HG03565 (cell line): Measurements from ENCODE around the gene BHLHA15.
"Not testable (repeated sequence)": the region's sequence is repeated elsewhere in the genome, so short reads cannot be mapped to it uniquely, and the experiment has no call there.

Experiments
- ATAC-seq: cut with Tn5 transposase; IDR thresholded peaks from one replicate; pipeline ENCODE4 v1.9.1; 2021; ENCODE audit warnings: mild to moderate bottlenecking, moderate library complexity; ENCODE audit not compliant: unreplicated experiment

BHLHA15 gene

DNA sequence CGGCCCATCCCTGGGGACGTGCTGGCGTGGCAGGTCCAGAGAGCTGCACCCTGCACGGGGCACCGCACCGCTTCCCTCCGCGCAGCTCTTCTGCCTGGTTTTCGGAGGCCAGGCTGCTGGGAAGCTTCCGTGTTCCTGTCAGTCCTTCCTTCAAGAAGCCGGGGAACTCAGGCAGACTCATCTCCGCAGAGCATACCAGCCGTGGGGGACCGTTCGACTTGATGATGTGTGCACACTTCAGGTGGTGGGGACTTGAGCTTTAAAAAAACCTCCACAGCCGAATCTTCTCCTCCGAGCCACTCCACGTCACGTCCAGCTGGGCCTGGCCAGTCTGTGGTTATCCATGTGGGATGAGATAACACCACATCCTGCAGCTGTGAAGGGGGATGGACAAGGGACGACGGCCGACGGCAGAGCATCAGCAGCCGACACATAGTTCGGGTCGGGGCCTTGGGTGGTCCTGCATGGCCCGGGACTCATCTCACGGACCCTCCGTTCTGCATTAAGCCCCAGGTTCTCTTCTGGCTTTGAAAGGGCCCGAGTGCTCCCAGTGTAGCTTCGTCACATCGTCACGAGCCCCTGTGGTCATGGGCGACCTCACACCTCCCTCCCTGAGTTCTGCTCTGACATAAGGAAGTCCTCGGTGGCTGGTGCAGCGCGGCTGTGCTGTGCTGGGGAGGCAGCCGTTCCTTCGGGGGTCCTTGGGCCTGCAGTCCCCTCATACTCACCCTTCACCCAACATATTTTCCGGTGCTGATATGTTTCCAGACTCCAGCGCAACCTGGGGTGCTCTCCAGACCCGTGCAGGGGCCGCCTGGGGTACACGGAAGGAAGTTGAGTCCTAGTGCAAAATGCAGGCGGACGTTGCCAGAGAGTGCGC, 4.5 kb upstream of the BHLHA15 start:
- no peak for ATAC-seq

DNA sequence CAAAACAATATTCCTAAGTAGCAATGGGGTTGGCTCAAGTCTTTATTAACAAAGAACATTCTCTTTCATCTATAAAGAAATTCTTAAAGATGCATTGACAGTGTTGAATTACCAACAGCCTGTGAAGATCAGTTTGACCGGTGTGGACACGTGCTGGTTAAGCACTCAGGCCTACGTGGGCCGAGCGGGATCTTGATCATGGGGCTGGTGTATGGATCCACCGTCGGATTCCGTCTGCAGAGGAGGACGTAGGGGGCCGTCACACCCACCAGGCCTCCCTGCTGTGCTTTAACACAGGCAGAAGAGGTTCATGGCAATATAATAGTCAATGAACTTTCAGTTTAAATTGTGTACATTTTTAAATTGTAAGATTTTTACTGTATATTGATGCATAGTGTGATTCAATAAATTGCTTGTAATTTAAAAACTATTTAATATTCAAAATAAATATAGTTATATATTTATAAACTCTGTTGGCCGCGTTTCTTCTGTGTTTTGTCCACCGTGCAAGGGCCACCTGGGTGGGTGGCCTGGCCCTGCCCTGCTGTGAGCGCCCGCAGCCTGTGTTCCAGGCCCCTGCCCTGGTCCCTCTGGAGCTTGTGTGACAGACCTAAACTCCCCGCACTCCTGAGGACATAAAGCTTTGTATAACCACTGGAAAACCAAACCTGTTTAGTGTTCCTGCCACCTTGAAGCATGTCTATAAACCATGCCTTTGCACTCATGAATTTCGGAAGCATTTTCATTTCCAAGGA, 1.9 kb upstream of the BHLHA15 start:
- no peak for ATAC-seq

DNA sequence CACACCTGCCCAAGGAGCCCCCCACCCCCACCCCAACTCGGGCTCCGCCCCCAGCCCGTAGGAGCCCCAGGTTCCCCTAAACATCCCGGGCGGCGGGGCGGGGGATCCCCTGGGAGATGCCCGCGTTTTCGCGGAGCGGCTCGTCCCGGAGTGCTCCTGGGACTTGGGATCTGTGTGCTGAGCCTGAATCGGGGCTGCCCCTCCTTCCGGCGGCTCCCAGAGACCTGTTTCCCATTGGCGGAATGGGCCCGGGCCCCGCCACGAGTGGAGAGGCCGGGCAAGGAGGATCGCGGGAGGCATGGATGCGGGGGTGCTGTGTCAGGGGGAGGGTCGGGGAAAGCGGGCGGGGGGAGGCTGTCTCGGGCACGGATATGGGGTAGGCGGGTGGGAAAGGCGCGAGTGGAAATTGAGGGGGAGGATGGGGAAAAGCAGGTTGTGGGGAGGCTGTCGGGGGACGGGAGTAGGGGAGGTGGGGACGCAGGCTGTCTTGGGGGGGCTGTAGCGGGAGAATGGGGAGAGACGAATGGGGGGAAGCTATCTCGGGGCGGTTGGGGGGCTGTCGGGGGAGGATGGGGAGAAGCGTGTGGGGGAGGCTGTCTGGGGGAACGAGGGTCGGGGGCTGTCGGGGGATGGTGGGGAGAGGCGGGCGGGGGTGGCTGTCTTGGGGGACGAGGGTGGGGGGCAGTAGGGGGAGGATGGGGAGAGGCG, 572 bp upstream of the BHLHA15 start:
- ATAC-seq, result no peak

DNA sequence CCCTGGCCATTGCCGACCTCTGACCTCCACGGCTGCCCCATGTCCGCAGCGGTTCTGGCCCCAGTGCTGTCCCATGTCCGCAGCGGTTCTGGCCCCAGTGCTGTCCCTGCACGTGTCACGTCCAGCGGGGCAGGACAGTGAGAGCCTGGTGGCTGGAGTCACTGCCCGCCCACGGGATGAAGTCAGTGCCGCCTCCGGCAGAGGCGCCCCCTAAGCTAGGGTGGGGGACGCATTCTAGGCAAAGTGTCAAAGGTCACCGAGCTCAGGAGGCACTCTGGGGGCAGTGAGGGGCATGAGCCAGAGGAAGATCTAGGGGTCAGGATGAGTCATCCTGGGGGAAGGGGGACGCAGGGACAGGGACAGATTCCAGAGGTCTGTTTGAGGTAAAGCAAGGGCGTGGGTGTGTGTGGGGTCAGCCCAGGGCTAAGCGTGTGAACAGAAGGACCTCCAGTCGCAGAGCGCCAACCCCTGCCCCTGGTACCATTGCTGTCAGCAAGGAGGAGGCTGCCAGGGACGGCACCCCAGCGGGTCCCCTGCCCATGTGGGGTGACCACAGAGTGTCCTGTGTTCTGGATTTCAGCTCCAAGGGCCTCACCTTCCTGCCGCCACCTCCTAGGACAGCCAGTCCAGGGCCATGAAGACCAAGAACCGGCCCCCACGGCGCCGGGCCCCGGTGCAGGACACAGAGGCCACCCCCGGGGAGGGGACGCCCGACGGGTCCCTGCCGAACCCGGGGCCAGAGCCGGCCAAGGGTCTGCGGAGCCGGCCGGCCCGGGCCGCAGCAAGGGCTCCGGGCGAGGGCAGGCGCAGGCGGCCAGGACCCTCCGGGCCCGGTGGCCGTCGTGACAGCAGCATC, 665 bp downstream of the BHLHA15 start:
- no peak for ATAC-seq

DNA sequence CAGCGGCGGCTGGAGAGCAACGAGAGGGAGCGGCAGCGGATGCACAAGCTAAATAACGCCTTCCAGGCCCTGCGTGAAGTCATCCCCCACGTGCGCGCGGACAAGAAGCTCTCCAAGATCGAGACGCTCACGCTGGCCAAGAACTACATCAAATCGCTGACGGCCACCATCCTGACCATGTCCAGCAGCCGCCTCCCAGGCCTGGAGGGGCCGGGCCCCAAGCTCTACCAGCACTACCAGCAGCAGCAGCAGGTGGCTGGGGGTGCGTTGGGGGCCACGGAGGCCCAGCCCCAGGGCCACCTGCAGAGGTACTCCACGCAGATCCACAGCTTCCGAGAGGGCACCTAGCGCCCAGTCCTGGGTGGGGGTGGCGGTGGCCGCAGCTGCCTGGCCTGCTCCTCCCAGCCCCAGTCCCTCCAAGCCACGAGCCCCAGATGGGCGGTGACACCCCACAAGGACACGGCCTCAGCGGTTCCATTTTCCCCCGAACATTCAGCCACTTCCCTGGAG, 1.3 kb downstream of the BHLHA15 start:
- no peak for ATAC-seq

DNA sequence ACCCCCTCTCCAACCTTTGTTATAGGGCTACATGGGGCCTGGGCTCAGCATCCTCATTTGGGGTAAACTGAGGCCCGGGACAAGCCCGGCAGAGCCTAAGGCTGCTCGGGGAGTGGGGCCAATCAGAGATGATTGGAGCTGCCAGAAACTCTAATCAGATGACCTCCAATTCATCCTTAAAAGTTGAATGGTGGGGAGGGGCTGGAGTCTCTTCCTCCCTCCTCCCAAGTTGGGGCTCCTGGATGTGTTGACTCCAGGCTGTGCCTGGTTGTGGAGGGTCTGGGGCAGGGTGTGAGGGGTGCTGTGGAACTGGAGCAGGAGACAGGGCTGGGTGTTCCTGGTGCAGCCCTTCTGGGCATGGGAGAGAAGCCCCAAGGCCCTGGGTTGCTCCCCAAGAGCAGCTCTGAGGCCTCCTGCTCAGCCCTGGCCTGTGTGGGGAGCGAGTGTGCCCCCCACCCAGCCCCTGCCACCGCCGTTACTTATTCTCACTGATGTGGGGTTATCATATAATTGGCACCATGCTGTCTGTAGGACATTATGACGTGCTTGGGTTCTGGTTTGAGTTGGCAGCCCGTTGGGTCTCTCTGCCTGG, 2.2 kb downstream of the BHLHA15 start:
- ATAC-seq, result no peak

DNA sequence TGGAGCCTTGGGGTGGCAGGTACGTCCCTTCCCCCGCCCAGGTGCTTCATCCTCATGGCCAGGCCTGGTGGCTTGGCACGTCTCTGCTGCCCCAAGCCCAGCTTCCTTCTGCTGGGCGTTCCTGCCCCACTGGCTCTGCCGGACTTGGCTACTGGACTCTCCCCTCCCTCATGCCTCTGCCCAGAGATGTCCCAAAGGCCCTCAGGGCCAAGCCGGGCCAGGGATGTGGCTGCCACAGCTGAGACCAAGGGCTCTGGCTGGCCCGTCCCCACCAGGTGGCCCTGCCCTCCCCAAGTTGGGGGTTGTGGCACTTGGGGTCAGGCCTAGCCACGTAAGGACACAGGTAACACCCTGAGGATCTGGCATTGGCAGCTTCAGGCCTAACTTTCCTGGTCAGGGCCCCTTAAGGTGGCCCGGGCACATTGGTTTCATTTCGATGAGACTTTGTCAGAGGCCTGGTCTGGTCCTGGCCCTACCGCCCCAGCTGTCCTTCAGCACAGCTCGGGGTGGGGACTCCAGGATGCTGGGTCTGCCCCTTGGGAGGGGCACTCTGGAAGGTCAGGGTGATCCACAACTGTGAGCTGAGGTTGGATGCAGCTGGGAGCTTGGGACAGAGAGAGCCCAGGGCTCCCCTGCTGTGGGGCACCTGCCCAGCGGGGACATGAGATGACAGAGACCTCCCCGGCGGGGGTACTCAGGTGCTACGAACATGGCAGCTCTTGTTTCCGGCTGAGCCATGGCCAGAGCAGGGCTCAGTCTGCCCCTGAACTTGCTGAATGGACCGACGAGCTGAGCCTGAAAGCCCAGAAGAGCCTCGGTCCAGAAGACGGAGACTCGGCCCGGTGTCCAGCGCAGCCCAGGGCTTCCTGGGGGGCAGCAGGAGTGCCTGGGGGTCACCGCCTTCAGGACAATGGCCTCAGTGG, 2.9 kb downstream of the BHLHA15 start:
- no peak for ATAC-seq

DNA sequence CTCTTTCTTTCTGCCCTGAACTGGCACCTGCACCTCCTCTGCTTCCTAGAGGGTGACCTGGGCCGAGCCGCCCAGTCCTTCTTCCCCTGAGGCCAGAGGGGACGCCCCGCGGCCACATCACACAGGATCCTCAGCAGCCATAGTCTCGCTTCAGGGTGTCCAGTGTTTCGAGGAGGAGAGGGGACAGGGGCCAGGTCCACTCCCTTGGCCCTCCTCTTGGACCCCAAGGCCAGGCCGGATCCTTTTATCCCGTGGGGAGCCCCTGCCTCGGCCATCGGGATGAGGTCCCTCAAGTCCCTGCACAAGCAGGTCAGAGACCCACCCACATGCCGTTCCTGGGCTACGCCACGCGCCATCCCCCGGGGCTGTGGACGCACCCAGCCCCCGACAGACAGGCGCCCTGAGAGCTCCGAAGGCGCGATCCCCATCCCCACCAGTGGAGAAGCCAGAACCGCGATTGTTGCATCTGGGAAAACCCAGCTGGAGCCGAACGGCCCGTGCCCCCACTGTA, 3.6 kb downstream of the BHLHA15 start:
- ATAC-seq, result no peak

DNA sequence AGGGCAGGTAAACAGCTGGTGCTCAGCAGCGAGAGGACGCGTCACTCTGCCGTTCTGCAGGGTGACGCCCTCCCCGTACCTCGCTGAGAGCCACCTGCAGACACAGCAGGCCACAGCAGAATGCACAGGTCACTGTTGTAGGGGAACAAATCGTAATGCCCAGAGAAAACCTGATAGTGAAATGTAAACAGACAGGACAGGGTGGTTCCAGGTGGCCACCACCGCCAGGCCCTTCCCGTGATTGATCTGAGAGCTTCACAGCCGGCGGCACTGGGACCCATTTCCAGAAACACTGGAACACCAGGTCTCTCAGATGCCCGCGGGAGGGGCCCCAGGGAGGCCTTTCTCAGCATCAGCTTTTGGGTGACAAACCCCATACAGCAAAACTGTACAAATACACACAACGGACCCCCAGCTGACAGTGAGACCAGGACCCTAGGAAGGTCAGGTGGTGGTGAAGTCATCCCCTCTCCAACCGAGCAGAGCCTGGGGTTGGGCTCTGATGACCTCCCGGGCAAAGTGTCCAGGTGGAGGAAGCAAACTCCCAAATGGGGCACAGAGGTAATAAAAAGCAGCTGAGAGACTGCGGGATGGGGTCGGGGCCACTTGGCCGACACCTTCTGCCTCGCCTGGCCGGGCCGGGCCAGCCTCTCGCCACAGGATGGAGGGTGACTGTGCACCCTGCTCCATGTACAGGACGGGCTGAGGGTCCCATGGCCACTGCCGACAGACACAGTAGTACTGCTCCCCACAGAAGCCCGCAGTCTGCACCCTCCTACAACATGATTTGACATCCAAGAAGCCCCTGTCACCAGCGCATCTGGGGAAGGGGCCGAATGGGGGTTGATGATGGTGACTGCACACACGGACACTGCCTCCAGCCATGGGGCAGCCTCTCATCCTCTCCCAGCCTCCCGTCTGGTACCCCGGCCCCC, 4.6 kb downstream of the BHLHA15 start:
- ATAC-seq, result no peak

DNA sequence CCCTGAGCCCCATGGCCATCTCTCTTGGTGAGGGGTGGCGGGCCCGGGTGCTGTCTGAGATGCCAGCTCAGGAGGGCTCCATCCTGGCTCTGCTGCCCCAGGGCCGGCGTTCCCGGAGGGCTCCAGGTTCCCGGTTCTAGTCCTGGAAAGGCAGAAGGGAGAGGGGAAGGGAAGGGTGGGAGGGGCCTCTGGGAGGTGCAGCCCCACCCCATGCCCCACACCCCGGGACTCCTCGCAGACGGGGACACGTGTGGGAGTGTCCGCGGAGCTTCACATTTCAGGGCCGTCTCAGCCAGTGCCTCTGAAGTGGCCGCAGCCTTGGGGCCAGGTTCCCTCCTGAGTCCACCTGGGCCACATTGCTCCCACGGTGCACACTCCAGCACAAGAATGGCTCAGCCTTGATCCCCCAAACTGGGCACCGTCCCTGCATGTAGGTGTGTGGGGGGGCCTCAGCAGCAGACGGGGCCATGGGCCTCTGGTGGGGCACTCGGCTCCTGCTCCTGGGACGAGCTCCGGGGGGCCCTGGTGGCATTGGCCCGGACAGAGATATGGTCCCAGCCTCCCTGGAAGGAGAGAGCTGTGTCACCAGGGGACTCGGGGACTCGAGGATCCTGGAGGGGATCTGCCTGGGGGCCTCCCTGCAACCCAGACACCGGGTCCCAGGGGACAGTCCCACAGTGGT, 5.8 kb downstream of the BHLHA15 start:
- ATAC-seq, result no peak

DNA sequence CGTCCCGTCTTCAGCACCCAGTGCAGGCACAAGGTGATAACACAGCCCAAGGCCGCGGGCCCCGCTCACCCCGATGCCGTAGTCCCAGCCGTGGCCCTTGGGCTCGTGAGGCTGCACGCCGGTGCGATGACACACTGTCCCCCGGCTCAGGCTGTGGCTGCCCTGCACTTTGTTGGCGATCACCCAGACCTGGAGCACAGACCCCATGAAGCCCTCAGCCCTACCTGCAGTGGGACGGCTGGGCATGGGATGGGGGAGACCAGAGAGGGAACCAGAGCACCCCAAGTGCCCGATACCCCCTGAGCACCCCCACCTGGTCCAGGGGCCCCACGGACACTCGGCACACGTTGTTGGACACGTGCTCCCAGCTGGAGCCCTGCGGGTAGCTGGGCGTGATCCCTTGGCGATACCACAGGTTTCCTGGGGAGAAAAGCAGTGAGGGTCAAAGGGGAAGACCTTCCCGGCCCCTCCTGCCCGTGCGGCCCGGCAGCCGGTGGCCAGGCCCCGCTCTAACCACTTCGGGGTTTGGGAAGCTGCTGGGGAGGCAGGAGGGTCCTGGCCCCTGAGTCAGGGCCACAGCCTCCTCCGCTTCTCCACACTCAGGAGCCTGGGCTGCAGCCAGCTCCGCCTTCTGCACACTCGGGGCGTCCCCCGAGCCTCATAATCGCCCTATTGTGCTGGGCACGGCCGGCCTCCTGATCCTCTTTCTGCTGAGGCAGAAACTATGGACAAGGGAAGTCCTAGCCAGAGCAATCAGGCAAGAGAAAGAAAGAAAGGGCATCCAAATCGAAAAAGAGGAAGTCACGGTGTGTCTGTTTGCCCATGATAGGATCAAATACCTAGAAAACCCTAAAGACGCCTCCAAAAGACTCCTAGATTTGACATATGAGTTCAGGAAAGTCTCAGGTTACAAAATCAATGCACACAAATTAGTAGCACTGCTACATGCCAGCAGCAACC, 6.7 kb downstream of the BHLHA15 start:
- ATAC-seq, result no peak

DNA sequence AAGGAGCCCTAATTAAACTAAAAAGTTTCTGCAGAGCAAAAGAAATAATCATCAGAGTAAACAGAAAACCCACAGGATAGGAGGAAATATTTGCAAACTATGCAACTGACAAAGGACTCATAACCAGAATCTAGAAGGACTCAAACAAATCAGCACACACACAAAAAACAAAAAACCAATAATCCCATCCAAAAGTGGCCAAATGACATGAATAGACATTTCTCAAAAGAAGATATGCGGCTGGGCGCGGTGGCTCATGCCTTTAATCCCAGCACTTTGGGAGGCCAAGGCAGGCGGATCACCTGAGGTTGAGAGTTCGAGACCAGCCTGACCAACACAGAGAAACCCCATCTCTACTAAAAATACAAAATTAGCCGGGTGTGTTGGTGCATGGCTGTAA, 8.1 kb downstream of the BHLHA15 start:
- ATAC-seq, result not testable (repeated sequence)

DNA sequence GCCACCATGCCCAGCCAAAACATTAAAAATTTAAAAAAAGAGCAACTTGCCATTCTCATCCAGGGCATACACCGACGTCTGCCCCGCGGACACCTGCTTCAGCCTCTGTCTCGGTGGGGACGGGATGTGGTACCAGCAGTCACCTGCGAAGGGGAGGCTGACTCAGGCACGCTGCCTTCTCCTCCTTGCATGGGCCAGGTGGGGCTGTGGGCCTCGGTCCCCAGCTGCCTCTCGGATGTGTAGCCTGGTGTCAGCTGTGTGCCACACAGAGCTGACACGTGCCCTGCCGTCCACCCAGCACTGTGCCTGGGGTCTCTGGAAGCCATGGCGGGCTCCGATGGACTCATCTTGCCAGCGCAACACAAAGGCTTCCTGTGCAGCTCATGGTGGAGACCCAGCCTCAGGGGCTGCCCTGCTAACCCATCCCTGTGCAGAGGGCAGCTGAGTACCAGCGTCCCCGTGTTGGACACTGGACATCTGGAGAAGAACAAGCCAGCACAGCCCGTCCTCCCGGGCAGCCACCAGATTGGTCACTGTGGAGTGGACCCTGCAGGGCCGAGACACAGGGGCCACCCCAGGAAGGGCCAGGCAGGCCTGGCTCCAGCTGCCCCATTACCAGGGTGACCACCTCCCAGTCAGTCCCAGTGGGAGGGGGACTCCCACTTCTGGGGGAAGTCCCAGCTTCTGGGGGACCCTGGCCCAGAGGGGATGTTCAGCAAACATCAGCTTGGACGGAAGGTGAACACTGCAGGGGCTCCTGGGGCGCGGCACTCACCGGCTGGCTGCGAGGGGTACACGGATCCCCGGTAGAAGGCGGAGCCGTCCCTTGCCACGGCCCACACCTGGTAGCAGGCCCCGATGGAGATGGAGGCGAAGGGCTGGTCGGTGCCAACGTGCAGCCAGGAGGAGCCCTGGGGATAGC, 10.6 kb downstream of the BHLHA15 start:
- no peak for ATAC-seq

DNA sequence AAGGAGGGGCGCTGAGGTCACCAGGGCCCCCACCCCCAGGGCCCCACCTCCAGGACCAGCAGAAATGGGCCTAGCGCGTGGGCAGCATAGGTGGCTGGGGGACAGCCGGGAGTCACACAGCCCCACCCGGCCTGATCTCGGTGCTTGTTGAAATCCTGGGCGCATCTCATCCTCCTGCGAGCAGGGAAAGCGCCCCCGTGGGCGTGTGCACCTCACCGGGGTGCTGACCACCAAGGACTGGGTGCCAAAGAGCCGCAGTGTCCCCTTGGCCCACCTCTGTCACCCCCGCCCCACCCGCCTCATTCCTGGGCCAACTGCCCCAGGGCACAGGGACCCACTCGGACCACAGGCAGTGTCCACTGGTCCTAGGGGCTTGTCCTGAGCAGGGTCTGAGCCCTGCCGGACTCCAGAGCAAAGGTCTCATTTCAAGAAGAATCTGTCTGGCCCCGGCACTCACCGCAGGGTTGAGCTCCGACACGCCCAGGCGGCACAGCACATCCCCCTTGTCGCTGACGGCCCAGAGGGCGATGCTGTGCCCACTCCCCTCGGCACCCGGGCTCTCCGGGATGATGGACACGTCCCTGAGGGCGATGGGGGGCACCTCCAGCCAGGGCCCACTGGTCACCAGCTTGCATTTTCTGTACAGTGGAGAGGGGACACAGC, 11.4 kb downstream of the BHLHA15 start:
- ATAC-seq, result no peak
